Stimulated activated CD4-positive, alpha-beta T cell treated with anti-CD3 and anti-CD28 coated beads, Interleukin-2, amount 100 ng/mL, for 48 hours (primary cell): ENCODE measurements around the gene EPHA5.
"Not testable (repeated sequence)": the region's sequence is repeated elsewhere in the genome, so short reads cannot be mapped to it uniquely, and the experiment has no call there.

Experiments
- DNase-seq, 2 donors: peaks; one replicate each; pipeline ENCODE4 v3.0.0-alpha.2; 2020

EPHA5 gene

GRCh38 chr4:65344278-65344825, 325.9 kb downstream of the EPHA5 start:
- DNase-seq: no peak

DNA sequence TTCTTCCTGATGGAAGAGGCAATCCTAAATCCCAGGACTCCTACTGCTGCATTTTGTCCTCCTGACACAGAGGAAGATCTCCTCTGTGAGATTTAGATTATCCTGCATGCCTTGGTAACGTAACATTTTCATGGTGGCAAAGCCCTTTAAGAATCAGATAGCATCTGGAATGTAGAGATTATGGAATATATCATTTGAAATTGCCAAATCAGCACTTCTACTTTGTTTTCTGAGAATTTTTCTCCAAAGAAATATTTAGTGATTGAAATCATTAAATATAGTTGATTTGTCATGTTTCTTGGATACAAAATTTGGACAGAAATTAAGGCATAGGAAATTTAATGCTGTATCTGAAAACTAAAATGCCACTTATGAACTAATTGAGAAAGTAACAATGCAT, 326.9 kb downstream of the EPHA5 start:
- no peak for DNase-seq

GRCh38 chr4:65341557-65341956, 328.7 kb downstream of the EPHA5 start:
- no peak for DNase-seq

- DNase-seq: no peak
These were observed 329.7 kb downstream of the EPHA5 start for GRCh38 chr4:65340382-65341109.

DNA sequence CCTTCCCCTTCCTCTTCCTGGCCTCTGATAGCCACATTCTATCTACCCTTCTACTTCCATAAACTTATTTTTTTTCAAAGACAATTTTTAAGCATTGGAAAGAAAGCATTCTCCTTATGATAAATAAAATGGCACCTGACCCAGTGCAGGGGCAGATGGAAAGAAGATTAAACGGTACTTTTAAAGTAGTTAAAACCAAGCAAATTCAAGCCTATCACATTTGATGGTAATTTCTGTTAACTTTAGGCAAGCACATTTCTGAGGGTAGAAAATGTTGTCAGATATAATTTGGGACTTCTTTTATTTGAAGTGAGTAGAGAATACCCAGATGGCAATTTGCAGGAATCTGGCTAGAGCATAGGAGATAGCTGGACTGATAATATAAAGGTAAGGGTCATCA, 332.9 kb downstream of the EPHA5 start:
- no peak for DNase-seq

GRCh38 chr4:65336465-65336864, 333.8 kb downstream of the EPHA5 start:
- no peak for DNase-seq

- no peak for DNase-seq
These were observed 353.8 kb downstream of the EPHA5 start for GRCh38 chr4:65316534-65316933.

DNA sequence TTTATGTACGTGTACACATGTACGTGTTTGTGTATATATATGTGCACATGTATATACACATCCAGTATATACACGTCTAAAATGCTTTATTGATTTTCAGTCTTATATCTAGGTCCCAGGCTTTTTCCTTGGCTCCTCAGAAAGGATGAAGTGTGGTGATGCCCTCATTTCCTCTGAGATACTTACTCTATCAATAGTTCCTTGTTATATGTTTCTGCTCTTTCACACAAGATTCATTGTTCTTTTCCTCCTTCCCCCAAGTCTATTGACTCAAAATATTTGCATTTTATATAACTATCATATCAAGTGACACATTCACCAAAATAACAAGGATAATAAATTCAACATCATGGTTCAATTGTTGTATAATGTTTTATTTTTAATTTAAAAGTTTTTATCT, 359.2 kb downstream of the EPHA5 start:
- DNase-seq: no peak

DNA sequence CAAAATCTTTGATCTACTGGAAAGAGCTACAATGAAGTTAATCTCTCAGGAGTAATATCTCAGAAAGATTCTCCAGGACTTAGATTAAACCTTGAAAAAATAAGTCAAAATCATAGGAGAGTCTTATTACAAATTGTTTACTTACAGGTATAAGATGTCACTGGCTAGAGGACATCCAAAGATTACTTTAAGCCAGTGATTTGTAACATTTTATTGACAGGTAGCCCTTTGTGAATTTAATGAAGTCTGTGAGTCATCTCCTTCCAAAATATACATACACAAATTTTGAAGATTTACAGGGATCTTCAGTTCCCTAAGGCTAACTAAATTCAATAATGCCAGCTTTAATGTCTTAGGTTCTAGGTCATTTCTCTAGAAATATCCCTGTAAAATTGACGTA, 359.7 kb downstream of the EPHA5 start:
- no peak for DNase-seq

DNA sequence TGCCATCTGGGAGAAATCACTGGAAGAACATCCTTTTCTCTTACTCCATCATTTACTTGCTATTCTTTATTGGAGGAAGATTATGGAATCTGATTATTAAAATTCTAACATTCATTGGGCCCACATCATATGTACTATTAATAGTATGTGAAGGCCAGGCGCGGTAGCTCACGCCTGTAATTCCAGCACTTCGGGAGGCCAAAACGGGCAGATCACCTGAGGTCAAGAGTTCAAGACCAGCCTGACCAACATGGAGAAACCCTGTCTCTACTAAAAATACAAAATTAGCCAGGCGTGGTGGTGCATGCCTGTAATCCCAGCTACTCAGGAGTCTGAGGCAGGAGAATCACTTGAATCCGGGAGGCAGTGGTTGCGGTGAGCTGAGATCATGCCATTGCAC, 361.7 kb downstream of the EPHA5 start:
- not testable (repeated sequence) for DNase-seq

DNA sequence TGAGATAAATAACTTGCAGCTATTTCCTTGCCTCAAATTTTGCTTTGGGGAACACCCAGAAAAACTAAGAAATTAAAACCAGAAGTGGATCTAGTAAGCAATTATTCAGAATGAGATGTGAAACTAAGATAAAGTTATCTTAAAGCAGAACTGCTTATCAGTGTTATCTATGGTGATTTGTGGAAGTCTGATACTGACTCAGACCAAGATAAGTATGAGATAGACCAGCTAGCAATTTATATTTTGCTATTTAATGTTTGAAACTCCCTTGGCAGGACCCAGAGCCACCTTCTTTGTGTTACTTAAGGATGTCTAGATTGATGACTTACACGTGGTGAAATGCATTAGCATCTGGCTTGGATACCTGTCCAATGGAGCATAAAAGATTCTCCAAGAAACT, 368.1 kb downstream of the EPHA5 start:
- DNase-seq: no peak

DNA sequence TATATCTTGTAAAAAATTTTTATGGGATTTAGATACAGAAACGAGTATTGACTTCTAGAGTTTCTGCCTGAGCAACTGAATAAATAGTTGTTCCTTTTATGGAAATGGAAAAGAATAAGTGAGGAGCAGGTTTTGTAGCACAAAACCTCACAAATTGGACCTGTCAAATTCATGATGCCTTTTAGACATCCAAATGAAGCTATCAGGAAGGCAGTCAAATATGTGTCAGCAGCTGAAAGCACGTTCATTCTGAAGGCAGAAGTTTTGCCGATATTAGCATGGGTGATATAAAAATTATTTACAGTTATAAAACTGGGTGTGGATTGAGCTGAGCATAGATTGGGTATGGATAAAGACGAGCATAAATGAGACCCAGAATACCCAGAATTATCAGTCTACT, 374.0 kb downstream of the EPHA5 start:
- no peak for DNase-seq

GRCh38 chr4:65287071-65287470, 383.2 kb downstream of the EPHA5 start:
- DNase-seq: no peak
